SU-DHL-6 (cell line): ENCODE data around the gene IQCM.

Experiments
- H2AFZ ChIP-seq: fragments of 200-600 bp; sonication (generic); 2 replicates; pipeline ENCODE4 v1.6.1; 2014; ENCODE audit warnings: low read depth, mild to moderate bottlenecking, moderate library complexity, mixed read lengths, antibody characterized with exemption, low read length; ENCODE audit not compliant: severe bottlenecking
- H3F3A ChIP-seq: fragments of 200-600 bp; shearing (Covaris generic); 2 replicates; pipeline ENCODE4 v1.6.0; 2016; ENCODE audit warnings: antibody characterized with exemption, mild to moderate bottlenecking; ENCODE audit not compliant: insufficient read depth
- H3K27ac ChIP-seq: fragments of 200-600 bp; sonication (generic); 2 replicates; pipeline ENCODE4 v1.5.1; 2016; ENCODE audit warnings: low read depth, mild to moderate bottlenecking, low read length, moderate library complexity, mixed read lengths
- H3K27me3 ChIP-seq: fragments of 200-600 bp; sonication (generic), shearing (Covaris generic); 2 replicates; pipeline ENCODE4 v1.6.0; 2014; ENCODE audit warnings: mild to moderate bottlenecking, low read length
- H3K36me3 ChIP-seq: fragments of 200-600 bp; sonication (generic); 2 replicates; pipeline ENCODE4 v1.6.1; 2014; ENCODE audit warnings: mild to moderate bottlenecking, low read length, mixed read lengths
- H3K4me2 ChIP-seq: fragments of 300-600, 200-600 bp; shearing (Covaris generic), sonication (generic); 2 replicates; pipeline ENCODE4 v1.6.0; 2014; ENCODE audit warnings: low read length, low read depth, mild to moderate bottlenecking; ENCODE audit not compliant: poor library complexity, severe bottlenecking
- H3K4me3 ChIP-seq: fragments of 200-600 bp; sonication (generic); 2 replicates; pipeline ENCODE4 v1.5.1; 2014; ENCODE audit warnings: antibody characterized with exemption, low read length, mild to moderate bottlenecking, mixed read lengths; ENCODE audit not compliant: insufficient read depth, poor library complexity, severe bottlenecking
- H3K79me2 ChIP-seq: fragments of 200-600 bp; sonication (generic); 2 replicates; pipeline ENCODE4 v1.6.1; 2014; ENCODE audit warnings: mild to moderate bottlenecking, low read length, moderate library complexity; ENCODE audit not compliant: insufficient read depth
- H3K9ac ChIP-seq: fragments of 200-600 bp; sonication (generic); 2 replicates; pipeline ENCODE4 v1.7.0; 2014; ENCODE audit warnings: mild to moderate bottlenecking, low read length
- H3K9me2 ChIP-seq: fragments of 200-600 bp; sonication (generic); replicated peaks from 2 replicates; pipeline ENCODE4 v1.6.1; 2014; ENCODE audit warnings: low read length; ENCODE audit not compliant: insufficient read depth
- H3K9me3 ChIP-seq: fragments of 200-600 bp; sonication (generic); 2 replicates; pipeline ENCODE4 v1.6.1; 2014; ENCODE audit warnings: low read length, mixed read lengths; ENCODE audit not compliant: insufficient read depth
- H4K20me1 ChIP-seq: fragments of 200-600 bp; sonication (generic); 2 replicates; pipeline ENCODE4 v1.6.1; 2014; ENCODE audit warnings: low read depth, mild to moderate bottlenecking, antibody characterized with exemption, low read length, moderate library complexity, mixed read lengths
- EZH2phosphoT487 ChIP-seq: fragments of 200-600 bp; sonication (generic), shearing (Covaris generic); conservative IDR thresholded peaks from 2 replicates; pipeline ENCODE4 v1.6.1; 2018; ENCODE audit warnings: mild to moderate bottlenecking, antibody characterized with exemption, low read length, moderate library complexity, mixed read lengths
- TF ChIP-seq, protein P1 (sequence below): fragments of 200-600 bp; sonication (generic); IDR thresholded peaks from one replicate; pipeline ENCODE4 v1.5.1; 2017; ENCODE audit warnings: antibody characterized with exemption, mild to moderate bottlenecking, low read length, moderate library complexity; ENCODE audit not compliant: insufficient read depth, poor library complexity, severe bottlenecking

Gene IQCM

DNA sequence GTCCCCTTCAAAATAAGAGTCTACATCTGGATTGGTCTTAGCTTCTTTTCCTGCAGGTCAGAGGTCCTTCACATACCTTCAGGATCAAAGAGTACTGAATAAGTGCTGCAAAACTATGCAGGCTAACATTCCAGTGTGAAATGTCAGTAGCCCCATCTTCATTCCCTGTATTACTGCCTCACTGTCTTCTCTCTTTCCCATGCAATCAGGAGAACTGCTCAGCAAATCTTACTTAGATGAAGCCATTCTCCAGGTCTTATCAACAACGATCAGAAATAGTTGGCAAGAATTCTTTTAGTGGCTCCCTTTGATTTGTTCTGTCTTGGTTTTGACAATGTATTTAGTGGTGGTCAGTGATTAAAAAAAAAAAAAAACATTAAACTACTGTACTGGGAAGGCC is 26.0 kb upstream of the IQCM start:
- no peaks in the 10 kb centered on the region for H4K20me1 ChIP-seq
- no peak for TF ChIP-seq EZH2phosphoT487
- TF ChIP-seq, protein P1, sequence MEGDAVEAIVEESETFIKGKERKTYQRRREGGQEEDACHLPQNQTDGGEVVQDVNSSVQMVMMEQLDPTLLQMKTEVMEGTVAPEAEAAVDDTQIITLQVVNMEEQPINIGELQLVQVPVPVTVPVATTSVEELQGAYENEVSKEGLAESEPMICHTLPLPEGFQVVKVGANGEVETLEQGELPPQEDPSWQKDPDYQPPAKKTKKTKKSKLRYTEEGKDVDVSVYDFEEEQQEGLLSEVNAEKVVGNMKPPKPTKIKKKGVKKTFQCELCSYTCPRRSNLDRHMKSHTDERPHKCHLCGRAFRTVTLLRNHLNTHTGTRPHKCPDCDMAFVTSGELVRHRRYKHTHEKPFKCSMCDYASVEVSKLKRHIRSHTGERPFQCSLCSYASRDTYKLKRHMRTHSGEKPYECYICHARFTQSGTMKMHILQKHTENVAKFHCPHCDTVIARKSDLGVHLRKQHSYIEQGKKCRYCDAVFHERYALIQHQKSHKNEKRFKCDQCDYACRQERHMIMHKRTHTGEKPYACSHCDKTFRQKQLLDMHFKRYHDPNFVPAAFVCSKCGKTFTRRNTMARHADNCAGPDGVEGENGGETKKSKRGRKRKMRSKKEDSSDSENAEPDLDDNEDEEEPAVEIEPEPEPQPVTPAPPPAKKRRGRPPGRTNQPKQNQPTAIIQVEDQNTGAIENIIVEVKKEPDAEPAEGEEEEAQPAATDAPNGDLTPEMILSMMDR = no peak
- no peaks in the 10 kb centered on the region for H3F3A ChIP-seq
- H3K4me2 ChIP-seq = no peak overlapping the region
- no peak overlapping the region for H3K9ac ChIP-seq
- no peaks in the 10 kb centered on the region for H3K79me2 ChIP-seq
- no peaks in the 10 kb centered on the region for H3K36me3 ChIP-seq
- H3K27me3 ChIP-seq = no peaks in the 10 kb centered on the region
- no peak overlapping the region for H3K4me3 ChIP-seq
- no peaks in the 10 kb centered on the region for H3K9me3 ChIP-seq
- H3K9me2 ChIP-seq = no peaks in the 10 kb centered on the region; the same call in 1 of the 2 replicates
- no peak overlapping the region for H3K27ac ChIP-seq
- no peak overlapping the region for H2AFZ ChIP-seq

DNA sequence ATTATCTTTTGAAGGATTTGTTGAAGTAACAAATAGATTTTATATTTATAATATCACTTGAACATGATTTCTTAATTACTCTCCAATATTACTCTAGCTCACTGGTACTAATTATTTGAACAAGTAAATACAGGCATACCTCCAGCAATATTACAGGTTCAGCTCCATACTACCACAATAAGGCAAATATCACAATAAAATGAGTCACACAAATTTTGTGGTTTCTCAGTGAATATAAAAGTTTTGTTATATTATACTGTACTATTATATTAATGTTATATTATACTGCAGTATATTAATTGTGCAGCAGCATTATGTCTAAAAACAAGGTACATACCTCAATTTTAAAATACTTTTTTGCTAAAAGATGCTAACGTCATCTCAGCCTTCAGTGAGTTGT is 22.4 kb upstream of the IQCM start:
- no peak overlapping the region for H3K9ac ChIP-seq
- no peaks in the 10 kb centered on the region for H3K79me2 ChIP-seq
- no peak overlapping the region for H3K4me3 ChIP-seq
- H3K9me3 ChIP-seq = no peaks in the 10 kb centered on the region
- H4K20me1 ChIP-seq = no peaks in the 10 kb centered on the region
- H2AFZ ChIP-seq = no peak overlapping the region
- no peak for TF ChIP-seq EZH2phosphoT487
- TF ChIP-seq, protein P1 = no peak
- no peak overlapping the region for H3K4me2 ChIP-seq
- H3K27me3 ChIP-seq = no peaks in the 10 kb centered on the region
- no peak overlapping the region for H3K27ac ChIP-seq
- no peaks in the 10 kb centered on the region; the same call in 1 of the 2 replicates for H3K9me2 ChIP-seq
- H3F3A ChIP-seq = no peaks in the 10 kb centered on the region
- H3K36me3 ChIP-seq = no peaks in the 10 kb centered on the region

DNA sequence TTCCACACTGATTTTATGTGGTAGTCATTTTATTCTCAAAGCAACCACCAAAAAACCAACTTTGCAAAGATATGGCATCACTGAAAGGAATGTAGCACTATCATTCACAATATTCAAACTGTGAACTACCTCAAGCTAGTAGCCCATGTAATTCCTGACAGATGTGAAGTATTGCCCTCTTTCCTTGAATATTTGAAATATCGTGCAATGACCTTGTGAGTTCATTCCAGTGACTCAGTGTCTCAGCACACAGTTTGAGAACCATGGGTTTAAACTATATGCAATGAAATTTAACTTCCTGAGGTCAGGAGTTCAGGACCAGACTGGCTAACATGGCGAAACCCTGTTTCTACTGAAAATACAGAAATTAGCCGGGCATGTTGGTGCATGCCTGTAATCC is 20.9 kb upstream of the IQCM start:
- Histone ChIP-seq H3K36me3 (no peaks in the 10 kb centered on the region), H3K9ac (no peak overlapping the region), H3K9me3 (no peaks in the 10 kb centered on the region), H3K27ac (no peak overlapping the region), H3K79me2 (no peaks in the 10 kb centered on the region), H2AFZ (no peak overlapping the region), H3F3A (no peaks in the 10 kb centered on the region), H3K4me3 (no peak overlapping the region), H3K27me3 (no peaks in the 10 kb centered on the region), H3K4me2 (no peak overlapping the region), H3K9me2 (no peaks in the 10 kb centered on the region; the same call in 1 of the 2 replicates), H4K20me1 (no peaks in the 10 kb centered on the region)
- TF ChIP-seq, protein P1 = no peak
- no peak for TF ChIP-seq EZH2phosphoT487

DNA sequence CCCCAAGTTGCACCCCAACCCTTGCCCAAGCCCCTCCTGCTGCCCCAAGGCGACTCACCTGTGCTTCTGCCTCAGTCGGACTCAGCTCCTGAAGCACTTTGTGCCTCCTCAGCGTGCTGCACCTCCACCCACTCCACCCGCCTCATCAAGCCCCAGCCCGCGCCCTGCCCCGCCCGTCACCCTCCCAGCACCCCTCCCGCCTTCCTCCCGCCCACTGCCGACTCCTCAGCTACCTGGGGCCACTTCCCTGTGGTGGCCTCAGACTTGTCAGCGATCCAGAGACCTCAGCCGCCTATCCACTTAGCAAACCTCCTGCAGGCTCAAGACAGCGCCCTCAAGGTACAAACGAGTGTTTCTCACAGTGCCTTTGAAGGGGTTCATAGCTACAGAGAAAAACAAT is 19.6 kb upstream of the IQCM start:
- TF ChIP-seq, protein P1 = no peak
- no peak for TF ChIP-seq EZH2phosphoT487
- H3K9me2 ChIP-seq = no peaks in the 10 kb centered on the region; the same call in 1 of the 2 replicates
- no peaks in the 10 kb centered on the region for H3K79me2 ChIP-seq
- H3K9me3 ChIP-seq = no peaks in the 10 kb centered on the region
- H2AFZ ChIP-seq = no peak overlapping the region
- no peak overlapping the region for H3K4me3 ChIP-seq
- no peaks in the 10 kb centered on the region for H3F3A ChIP-seq
- no peak overlapping the region for H3K4me2 ChIP-seq
- no peaks in the 10 kb centered on the region for H3K36me3 ChIP-seq
- no peak overlapping the region for H3K27ac ChIP-seq
- H4K20me1 ChIP-seq = no peaks in the 10 kb centered on the region
- no peaks in the 10 kb centered on the region for H3K27me3 ChIP-seq
- no peak overlapping the region for H3K9ac ChIP-seq
